GM21619 (cell line): ENCODE data around the gene TRIM75.
"Not testable (repeated sequence)": the region's sequence is repeated elsewhere in the genome, so short reads cannot be mapped to it uniquely, and the experiment has no call there.

Experiments used
- ATAC-seq: cut with Tn5 transposase; IDR thresholded peaks from one replicate; pipeline ENCODE4 v1.9.1; 2021; ENCODE audit not compliant: unreplicated experiment

TRIM75 gene

GRCh38 chr4:165053645-165054044, at the start of gene TRIM75:
TSS of gene TRIM75 (plus strand) at chr4:165053866. CDS start at chr4:165059148, 5,282 bp downstream.
- ATAC-seq, result no peak

- no peak for ATAC-seq
Observed at GRCh38 chr4:165005352-165005925, 48.2 kb upstream of the TRIM75 start.

DNA sequence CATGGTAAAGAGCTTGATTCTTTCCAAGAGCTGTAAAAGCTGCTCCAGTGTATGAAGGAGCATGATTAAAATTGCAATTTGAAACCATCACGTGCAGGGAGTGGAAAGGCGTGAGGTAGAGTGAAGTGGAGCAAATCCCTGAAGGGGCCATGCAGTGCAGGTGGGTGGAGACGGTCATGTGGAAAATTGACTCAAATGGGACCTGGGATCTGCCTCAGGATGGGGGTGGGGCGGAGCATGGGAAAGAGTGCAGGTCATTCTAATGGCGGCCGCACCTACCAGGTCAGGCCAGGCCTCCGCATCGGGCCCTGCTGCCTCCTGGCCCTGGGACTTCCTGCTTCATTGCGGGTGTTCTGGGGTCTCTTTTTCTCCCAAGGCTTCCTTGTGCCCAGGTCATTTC, 47.2 kb upstream of the TRIM75 start:
- ATAC-seq, result no peak

- ATAC-seq, result no peak
Observed at GRCh38 chr4:165006886-165007285, 46.8 kb upstream of the TRIM75 start.

- peak; percentile 59 for ATAC-seq
Observed at GRCh38 chr4:165009493-165010227, 44.0 kb upstream of the TRIM75 start.

GRCh38 chr4:165010487-165010886, 43.2 kb upstream of the TRIM75 start:
- ATAC-seq, result no peak

DNA sequence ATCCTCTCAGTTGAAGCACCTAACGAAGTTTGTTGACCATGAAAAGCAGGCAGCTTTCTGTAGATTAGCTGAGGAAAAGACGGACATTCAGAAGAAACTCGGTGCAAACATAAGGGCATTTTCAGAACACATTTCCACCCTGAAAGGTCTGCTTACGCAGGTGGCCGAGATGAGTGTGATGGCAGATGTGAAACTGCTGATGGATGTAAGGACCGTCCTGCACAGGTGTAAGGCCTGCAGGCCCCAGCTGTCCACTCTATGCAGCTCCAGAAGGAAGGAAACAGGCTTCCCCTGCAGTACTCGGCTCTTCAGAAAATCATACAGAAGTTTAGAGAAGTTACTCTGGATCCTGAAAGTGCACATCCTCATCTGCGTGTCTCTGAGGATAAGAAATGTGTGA, 42.7 kb upstream of the TRIM75 start:
- no peak for ATAC-seq

GRCh38 chr4:165011403-165011802, 42.3 kb upstream of the TRIM75 start:
- no peak for ATAC-seq

DNA sequence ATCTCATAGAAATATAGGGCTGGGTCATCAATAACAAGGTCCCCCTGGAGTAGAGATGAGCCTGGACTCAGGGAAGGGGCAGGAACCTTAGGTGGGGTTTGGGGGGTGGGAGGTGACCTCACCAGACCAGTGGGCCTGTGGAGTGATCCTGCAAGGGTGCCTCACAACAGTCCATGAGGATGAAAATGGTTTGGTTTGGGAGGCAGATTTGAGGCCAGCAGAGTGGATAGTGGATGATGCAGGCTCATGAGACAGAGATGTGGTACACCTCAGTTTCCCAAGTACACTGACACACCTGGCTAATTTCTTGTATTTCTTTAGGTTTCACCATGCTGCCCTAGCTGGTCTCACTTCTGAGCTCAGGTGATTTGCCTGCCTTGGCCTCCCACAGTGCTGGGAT, 40.0 kb upstream of the TRIM75 start:
- ATAC-seq, result no peak

DNA sequence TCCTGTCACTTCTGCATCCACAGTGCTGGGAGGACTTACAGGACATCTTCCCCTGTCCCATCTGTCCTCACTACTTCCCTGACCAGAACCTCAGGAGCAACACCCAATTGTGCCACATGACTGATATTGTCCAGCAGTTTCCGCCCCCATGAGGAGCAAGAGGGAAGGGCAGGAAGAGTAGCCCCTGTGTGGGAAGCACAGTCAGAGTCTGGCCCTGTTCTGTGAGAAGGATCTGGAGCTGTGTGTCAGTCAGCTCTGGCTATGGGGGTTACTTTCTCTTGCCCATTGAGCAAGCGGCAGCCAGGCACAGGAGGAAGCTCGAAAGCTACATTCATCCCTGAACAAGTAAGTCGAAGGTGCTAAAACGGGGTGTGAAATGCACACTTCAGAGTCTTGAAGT, 36.7 kb upstream of the TRIM75 start:
- ATAC-seq, result no peak

DNA sequence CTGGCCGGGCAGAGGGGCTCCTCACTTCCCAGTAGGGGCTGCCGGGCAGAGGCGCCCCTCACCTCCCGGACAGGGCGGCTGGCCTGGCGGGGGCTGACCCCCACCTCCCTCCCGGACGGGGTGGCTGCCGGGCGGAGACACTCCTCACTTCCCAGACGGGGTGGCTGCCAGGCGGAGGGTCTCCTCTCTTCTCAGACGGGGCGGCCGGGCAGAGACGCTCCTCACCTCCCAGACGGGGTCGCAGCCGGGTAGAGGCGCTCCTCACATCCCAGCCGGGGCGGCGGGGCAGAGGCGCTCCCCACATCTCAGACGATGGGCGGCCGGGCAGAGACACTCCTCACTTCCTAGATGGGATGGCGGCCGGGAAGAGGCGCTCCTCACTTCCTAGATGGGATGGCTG, 33.7 kb upstream of the TRIM75 start:
- ATAC-seq, result not testable (repeated sequence)

GRCh38 chr4:165025782-165026181, 27.9 kb upstream of the TRIM75 start:
- ATAC-seq, result not testable (repeated sequence)

GRCh38 chr4:165027762-165028402, 25.8 kb upstream of the TRIM75 start:
- ATAC-seq, result no peak

GRCh38 chr4:165031436-165032211, 22.0 kb upstream of the TRIM75 start, which contains the start of gene TRIM60:
TSS of gene TRIM60 (plus strand) at chr4:165031999. CDS start at chr4:165040073, 8,074 bp downstream.
- no peak for ATAC-seq

- ATAC-seq, result no peak
Observed at GRCh38 chr4:165048170-165048569, 5.5 kb upstream of the TRIM75 start.

DNA sequence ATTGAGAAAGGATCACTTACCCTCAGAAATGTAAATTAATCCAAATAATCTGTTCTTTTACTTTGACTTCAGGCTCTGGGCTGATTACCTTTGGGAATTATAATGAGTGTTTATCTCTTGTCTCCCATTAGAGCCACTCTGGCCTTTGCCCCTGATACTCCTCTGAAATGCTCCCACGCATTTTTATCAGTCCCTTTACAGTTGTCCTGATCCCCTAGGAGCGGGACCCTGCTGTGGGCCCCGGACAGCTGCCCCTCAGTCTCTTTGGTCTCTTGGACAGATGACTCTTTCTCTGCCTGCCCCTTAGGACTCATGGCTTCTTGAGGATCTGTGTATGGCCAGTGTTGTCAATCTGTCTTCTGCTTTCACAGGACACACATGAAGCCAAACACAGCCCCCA, 1.0 kb upstream of the TRIM75 start:
- ATAC-seq, result no peak

- no peak for ATAC-seq
Observed at GRCh38 chr4:165055601-165056000, 1.9 kb downstream of the TRIM75 start.

DNA sequence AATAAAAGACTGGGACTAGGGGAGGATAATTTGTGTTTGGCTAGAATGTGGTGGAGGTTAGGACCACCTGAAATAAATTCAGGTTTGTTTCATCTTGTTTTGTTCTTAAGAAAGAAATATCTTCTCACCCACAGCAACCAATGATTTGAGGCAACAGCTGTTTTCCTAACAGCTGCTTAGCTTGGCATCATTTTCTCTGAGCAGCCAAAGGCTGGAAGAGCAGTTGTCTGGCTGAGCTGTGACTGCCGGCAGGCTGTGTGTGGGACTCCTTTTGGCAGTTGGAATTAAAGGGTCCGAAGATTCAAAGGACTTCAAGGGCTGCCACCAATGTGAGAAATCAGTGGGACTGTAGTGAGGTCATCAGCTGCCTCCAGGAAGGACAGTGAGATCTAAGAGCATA, 5.0 kb downstream of the TRIM75 start:
- ATAC-seq, result no peak

DNA sequence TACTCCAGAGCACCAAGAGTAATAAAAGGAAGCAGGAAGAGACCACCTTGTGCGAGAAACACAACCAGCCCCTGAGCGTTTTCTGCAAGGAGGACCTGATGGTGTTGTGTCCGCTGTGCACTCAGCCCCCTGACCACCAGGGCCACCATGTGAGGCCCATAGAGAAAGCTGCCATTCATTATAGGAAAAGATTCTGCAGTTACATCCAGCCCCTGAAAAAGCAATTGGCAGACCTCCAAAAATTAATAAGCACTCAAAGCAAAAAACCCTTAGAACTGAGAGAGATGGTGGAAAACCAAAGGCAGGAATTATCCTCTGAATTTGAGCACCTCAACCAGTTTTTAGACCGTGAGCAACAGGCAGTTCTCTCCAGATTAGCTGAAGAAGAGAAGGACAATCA, 5.7 kb downstream of the TRIM75 start:
- ATAC-seq, result no peak

GRCh38 chr4:165060938-165061337, 7.3 kb downstream of the TRIM75 start:
- no peak for ATAC-seq

DNA sequence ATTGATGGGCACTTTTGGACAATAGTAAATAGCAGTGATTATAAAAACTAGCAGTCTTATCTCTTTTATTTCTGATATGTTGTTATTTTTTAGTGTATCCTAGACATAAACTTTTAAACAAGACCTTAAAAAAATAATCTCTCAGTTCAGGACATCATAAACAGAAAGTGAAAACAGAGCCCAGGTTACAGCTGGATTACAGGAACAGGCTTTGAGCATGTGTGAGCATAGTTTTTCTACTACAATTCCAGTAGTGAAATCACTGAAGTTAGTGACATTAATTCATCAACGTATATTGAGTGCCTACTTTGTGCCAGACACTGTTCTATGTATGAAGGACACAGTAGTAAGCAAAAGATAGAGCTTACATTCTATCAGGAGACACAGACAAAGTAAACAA, 16.9 kb downstream of the TRIM75 start:
- ATAC-seq, result no peak
